ENCODE results near the gene GPR15LG.

The GPR15LG gene

DNA sequence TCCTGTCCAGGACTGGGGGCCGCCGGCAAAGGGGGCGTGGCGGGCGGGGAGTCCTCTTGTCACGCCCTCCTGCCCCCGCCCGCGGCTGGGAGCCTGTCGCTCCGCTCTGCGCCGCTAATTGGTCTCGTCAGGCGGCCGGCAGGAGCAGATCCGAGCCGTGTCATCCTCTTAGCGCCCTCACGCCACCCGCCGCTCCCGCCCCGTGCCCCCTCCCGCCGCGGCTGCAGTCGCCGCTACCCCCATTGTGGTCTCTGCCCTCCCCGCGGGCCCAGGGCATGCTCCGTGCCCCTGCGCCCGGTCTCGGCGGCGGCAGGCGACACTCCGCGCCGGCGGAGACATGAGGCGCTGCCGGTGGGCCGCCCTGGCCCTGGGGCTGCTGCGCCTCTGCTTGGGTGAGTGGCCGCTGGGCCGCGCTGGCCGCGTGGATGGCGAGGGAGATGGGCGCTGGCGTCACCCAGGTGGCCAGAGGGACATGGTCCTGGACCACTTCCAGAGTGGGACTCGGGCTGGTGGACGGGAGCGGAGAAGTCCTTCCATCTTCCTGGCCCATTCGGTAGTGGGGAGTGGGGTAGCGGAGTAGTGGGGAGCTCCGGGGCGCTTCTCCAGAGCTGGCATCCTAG, 20.9 kb downstream of the GPR15LG start, which contains the start of gene CDHR1:
TSS of gene CDHR1 (plus strand) at position 114 of the 620 bp plus-strand sequence. CDS start at position 338, 224 bp downstream.
- FAIRE-seq = no peak

DNA sequence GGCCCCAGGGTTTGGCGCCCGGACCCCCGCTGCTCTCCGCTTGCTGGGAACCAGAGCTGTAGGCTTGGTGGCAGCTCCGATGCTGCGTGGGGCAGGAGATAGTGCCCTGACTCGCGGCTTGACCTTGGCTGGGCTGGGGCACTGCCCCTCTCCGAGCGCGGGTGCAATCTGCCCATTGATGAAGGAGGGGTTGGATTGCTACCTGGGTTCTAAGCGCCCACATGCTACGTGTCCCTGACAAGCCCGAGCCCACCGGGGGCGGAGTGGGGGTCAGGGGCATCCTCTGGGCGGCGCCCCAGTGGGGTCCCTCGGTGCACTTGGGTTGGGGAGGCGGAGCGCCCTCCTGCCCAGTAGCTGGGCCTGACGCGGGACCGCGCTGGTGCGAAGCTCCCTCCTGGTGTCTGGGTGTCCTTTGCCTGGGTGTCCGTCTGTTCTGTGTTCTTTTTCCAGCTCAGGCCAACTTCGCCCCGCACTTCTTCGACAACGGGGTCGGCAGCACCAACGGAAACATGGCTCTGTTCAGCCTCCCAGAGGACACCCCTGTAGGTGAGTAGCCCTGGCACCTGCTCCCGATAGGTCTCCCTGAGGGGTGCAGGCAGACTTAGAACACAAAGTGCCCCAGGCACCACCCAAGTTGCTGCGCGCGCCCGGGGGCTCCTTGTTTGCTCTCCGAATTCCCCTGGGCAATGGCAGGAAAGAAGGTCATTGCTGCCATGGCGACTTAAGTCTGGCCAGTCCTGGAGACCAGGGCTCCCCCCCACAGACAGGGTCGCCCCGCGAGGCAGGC, 21.6 kb downstream of the GPR15LG start:
- FAIRE-seq = no peak

DNA sequence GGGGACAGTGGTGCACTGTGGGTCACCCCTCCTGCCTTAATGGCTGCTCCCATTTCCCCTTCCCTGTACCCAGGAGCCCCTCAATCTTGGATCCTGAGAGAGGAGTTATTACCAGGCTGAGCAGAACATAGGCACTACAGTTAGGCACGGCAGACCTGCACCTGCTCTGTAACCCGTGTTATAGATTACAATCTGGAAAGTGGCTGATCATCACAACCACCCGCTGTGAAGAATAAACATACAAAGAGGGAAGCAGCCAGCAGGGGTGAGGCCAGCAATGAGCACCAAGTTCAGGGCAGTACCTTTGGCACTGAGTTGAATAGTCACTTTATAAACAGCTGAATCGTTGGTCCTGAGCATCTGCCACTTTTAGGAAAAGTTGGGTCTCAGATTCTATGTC, 22.5 kb downstream of the GPR15LG start:
- FAIRE-seq = no peak

DNA sequence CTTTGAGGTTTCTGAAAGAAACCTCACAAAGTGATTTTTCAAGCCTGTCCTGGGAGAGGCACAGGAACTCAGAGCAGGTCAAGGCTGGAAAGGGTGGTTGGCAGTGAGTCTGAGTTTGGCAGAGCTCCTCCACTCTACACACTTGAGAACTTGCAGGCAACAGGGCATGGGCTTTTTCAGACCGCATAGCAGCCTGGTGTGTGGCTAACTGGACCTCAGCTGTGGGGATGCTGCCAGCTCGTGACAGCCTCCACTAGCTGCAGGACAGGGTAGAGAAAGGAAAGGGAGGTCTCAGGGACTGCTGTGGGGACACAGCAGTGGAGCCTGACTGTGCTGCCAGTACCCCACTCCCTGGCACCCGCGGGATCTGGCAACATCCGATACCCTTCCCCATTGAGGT, 23.3 kb downstream of the GPR15LG start:
- FAIRE-seq = no peak

DNA sequence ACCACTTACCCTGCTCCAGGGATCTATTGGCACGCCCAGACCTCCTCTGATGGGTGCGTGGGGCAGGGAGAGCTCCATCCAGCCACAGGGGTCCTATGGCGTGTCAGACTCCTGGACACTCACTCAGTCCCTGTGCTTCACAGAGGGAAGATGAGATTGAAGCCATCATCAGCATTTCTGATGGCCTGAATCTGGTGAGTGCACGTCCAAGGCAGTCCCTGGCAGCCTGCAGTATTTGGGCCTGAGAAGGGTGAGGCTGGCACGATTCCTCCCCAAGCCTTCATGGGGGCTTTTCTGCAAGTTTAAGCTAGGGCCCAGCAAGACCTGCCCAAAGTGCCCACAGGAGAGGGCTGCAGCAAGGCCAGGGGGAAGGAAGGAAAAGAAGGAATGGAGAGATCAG, 24.0 kb downstream of the GPR15LG start:
- FAIRE-seq = no peak

DNA sequence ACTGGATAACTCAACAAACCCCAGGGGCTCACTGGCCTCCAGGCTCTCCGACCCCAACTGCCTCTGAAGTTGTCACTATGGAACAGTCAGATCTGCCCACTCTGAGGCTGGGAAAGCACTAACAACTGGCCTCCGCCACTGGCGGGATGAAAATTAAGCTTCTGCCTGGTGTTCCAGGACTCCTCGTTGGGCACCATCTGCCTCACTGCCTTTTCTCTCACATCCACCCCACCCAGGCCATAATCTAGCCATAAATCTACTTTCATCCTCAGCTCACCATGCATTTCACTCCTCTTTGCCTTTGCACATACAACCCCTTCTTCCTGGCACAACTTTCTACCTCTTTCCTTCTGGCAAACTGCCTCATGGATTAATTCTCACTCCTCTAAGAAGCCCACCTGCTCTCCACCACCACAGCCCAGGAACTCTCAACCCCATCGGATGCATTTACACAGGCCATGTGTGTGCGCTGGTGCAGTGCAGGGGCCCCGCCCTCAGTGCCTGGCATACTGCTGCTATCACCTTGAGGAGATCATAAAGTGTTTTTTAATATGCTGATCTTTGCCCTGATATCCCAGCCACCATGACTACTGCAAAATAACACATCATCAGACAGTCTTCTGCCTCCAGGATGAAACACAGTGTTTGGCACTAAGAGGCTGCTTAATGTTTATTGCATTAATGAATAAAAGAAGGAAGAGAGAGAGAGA, 24.8 kb downstream of the GPR15LG start:
- no peak for FAIRE-seq

DNA sequence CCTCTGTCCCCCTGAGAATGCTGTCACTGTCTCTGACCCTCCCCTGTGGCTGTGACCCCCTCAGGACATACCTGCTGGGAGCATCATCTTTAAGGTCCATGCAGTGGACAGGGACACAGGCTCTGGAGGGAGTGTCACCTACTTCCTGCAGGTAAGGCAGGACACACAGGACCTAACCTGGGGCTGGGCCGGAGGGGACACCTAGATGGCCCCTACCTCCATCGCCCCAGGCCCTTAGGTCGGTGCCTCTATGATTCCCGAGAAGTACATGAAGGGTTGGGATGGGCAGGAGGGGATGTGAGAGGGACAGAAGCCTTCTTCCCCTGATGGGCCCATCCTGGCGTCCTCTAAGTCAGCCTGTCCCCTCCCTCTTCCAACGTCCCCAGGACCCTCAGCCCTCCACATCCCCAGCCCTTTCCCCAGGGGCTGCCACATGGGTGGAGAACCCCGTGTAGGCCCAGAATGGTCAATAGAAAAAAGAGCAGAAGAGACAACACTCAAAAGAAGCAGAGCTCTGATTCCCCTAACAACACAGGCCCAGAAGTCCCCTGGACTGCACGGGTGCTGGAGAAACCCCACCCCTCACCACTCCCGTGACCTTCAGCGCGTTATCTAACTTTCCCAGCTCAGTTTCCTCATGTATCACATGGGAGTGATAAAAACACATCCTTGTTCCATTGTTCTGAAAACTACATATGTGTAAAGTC, 27.1 kb downstream of the GPR15LG start:
- no peak for FAIRE-seq

DNA sequence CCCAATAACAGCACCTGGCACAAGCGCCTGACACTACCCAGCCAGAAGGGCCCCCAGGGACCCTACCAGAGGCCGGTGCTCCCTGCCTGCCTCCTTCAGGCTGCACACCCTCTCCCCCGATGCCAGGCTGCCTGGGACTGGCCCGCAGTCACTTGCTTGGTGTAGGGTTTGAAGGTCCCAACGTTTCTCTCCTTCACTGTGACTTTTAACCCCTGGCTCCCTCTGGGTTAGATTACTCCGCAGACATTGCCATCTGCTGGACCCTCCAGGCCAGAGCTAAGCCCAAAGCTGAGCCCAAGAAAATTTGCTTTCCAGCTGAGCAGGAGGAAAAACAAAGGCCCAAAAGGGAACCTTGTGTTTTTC, 27.6 kb downstream of the GPR15LG start:
- FAIRE-seq = no peak

DNA sequence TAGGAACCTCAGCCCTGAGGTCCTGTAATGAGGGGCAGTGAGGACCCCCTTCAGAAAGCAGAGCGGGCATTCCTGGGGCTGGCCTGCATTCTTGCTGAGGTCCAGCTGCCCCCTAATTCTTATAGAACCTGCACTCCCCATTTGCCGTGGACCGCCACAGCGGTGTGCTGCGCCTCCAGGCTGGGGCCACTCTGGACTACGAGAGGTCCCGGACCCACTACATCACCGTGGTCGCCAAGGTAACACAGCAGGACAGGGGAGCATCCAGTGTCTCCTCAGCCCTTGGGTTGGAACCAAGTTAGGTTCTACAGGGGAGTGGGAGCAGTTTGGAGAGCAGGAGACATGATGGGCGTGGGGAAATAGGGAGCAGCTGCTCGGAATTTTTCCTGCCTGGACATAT, 28.1 kb downstream of the GPR15LG start:
- FAIRE-seq = no peak

DNA sequence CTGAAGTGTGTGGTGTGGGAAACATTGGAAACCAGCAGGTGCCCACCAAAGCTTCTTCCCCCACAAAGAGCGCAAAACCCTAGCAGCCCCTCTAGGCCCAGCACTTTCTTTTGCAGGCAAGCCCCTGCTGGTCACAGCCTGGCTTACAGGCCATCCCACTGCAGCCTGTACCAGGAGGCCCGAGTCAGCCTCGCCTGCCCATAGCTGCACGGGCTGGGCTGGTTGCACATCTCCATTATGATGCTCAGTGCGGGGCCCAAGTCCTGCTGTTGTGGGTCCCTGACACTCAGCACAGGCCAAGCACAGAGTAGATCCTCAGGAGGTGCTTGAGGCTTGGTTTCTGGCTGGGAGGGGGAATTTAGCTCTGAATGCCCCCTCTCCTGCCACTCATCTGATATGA, 28.7 kb downstream of the GPR15LG start:
- no peak for FAIRE-seq

DNA sequence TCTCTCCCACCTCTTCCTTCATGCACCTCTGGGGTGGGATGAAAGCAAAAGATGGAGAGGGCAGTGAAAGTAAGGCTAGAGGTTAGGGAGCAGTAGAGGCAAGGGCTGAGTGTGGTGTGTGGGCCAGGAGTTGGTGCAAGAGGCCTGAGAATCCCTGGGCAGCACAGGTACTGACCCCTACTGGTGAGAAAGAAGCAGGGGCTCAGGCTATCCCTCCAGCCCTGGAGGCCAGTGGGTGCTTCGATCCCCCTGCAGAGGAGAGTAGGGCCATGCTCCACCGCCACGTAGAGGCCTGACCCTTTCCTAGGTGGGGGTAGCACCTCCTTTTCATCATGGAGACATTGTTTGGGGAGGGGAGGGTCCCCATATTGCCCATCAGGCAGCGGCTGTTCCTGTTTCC, 30.5 kb downstream of the GPR15LG start:
- no peak for FAIRE-seq

DNA sequence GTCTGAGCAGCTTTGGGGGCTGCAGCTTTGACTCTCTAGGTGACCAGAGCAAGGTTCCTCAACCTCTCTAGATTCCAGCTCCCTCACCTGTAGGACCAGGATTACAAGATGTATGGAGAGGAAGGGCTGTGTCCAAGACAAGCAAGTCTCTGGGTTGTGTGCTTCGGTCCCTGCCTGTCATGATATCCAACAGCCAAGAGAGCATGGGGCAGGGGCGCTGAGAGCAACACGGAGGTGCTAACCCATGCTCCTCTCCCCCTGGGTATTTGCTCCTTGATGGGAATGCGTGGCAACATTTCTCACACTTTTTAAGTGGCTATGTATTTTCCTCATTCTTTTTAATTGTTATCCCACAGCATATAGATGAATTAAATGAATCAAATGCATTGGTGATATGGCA, 31.0 kb downstream of the GPR15LG start:
- FAIRE-seq = no peak

DNA sequence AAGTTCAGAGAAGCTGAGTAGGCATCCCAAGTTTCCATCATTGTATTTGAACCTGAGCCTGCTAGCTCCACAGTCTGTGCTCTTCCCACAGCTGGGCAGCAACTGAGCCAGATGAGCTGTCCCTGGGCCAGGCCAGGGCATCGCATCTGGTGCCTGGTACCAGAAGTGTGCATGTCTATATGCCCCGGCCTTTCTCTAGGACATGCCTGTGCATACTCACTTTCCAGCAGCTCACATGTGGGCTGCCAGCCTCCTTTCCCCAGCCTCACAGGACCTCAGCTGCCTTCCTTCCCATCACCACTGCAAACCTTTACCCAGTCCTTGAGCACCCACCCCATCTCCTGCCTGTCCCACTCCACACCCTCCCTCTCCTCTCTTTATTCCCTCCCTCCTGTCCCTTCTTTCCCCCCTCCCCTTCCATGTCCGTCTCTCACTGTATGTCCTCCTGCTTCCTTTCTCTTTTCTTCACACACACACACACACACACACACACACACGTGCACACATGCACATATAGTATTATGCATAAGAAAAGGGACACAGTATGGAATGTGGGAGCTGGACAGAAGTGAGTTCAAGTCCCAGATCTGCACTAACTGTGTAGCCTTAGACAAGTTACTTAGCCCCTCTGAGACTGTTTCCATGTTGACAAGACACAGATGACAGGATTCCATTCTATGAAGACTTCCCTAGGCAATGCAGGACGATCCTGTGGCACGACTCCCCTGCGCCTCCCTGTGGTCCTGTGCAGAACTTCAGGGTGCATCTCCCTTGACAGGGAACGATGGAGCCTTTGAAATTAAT, 31.6 kb downstream of the GPR15LG start:
- FAIRE-seq = no peak

DNA sequence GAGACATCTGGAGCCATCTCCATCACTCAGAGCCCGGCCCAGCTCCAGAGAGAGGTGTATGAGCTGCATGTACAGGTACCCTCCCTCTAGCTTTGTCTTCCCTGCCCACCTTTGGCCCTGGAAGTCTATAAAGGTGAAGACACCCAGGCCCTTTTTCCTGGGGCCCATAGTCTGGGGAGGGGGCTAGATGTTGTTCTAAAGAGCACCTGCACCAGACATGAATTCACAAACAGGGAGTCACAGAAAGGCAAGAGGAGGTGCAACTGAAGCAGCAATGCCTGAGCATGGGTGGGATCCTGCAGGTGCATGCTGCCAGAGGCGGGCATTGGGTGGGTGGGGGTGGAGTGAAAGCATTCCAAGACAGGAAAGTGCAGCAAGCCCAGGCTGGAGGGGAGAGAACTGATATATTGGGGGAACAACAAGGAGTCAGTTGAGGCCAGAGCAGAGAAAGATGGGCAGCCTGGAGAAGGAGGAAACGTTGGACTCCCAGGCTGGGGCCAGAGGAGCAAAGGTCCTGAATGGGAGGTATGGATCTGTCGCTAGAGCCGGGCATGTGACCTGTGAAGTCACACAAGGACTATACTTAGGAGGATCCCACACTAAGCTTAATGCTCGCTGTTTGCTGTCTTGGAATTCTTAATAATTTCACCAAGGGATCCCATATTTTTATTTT, 32.4 kb downstream of the GPR15LG start:
- no peak for FAIRE-seq

DNA sequence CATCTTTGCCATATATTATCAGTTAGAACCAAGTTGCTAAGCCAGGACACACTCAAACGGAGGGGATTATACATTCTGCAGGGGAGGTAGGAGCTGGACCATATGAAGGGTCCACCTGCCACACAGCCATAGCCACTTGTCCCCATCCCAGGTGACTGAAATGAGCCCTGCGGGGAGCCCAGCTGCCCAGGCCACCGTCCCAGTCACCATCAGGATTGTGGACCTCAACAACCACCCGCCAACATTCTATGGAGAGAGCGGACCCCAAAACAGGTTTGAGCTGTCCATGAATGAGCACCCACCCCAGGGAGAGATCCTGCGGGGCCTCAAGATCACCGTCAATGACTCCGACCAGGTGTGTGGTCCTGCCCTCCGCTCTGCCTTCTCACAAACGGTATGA, 34.4 kb downstream of the GPR15LG start:
- FAIRE-seq = no peak

DNA sequence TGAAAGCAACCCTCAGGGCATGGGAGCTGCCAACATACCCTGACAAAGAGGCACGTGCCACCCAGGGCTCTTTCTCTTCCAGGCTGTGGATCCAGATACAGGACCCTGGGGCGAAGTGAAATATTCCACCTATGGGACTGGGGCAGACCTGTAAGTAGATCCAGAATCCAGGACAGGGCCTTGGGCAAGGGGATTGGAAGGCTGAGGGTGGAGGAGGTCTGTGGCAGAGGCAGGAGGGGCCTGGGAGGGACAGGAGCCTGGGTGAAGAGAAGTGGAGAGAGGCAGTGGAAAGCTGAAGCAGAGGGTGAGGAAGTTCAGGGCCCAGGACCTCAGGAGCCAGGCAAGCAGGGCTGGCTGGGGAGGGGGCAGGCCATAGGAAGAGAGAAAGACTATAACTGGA, 38.0 kb downstream of the GPR15LG start:
- FAIRE-seq = no peak

DNA sequence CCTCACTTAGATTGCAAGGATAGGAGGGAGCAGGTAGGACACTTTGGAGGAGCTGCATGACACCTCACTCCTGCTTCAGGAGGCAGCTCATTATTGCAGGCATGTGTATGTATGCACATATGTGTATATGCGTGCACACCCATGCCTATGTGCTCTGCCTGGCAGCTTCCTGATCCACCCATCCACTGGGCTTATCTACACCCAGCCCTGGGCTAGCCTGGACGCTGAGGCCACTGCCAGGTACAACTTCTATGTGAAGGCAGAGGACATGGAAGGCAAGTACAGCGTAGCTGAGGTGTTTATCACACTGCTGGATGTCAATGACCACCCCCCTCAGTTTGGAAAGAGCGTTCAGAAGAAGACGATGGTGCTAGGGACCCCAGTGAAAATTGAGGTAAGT, 38.4 kb downstream of the GPR15LG start:
- FAIRE-seq = no peak

DNA sequence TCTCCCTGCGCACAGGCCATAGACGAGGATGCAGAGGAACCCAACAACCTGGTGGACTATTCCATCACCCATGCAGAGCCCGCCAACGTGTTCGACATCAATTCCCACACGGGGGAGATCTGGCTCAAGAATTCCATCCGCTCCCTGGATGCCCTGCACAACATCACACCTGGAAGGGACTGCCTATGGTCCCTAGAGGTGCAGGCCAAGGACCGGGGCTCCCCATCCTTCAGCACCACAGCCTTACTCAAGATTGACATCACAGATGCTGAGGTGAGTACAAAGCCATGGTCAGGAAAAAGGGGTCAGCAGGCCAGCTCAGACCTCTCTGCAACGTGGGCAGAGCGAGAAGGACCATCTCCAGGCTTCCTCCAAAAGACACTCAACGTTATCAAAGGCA, 39.5 kb downstream of the GPR15LG start:
- no peak for FAIRE-seq

DNA sequence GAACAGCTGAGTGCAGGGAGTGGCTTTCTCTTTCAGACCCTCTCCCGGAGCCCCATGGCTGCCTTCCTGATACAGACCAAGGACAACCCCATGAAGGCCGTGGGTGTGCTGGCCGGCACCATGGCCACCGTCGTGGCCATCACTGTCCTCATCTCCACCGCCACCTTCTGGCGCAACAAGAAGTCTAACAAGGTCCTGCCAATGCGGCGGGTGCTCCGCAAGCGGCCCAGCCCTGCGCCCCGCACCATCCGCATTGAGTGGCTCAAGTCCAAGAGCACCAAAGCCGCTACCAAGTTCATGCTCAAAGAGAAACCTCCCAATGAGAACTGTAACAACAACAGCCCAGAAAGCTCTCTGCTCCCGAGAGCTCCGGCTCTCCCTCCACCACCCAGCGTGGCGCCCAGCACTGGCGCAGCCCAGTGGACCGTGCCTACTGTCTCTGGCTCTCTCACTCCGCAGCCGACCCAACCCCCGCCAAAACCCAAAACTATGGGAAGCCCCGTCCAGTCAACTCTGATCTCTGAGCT, 40.5 kb downstream of the GPR15LG start:
- no peak for FAIRE-seq

DNA sequence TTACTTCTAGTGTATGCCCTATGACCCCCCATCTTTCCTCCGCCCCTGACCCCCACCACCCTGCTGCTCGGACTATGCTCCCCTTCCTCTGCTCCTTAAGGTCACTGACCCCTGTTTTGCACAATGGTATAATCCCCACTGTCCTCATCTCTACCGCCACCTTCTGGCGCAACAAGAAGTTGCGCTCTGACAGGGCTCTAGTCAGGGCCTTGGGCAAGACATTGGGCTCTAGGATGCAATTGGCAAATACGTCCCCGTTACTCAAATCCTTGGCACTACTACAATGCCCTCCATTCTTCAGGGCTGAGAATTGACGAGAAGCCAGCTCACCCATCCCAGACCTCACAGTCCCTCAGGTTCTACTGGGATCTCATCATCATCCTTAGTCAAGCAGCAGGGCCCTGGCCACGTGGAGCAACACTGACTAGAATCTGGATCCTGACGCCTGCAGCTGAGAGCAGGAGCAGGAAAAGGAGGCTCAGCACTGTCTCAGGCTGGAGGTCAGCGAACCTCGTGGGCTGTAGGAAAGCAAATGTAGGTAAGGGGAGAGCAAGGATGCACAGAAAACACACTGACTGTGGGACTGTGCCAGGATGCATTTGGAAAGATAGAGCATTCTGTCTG, 41.1 kb downstream of the GPR15LG start:
- no peak for FAIRE-seq

DNA sequence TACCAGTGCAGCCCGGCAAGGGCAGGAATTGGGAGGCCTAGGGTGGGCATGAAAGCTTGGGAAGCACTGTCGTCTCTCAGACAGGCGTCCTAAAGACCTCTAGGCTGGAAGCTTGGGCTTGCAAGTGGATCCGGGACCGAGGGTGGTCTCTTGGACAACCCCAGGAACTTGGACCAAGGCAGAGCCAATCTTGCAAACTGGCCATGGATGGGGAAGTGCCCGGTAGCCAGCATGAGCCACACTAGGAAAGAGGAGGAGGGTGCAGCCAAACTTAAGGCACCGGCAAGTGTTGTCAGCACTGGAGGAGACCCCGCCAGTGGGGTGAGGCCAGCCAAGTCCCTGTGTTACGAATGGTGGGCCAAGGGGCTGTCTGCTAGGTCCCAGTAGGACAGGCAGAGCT, 43.2 kb downstream of the GPR15LG start:
- no peak for FAIRE-seq

Data from colon (tissue), 2 donors.